PC-3 (cell line): ENCODE measurements around the gene PCNX3. TPM values are rescaled to one million over a fixed set of nuclear protein-coding genes. Genes with fewer than 3 reads are reported as not detected.

Source experiments
- ATAC-seq: fragments of 200-7000 bp; cut with Tn5 transposase; 2 replicates; pipeline ENCODE4 v1.9.1; 2020; ENCODE audit warnings: mild to moderate bottlenecking, moderate library complexity
- BruUV-seq: library from RNA; stranded (reverse); fragments of 400-500 nt; replicated peaks from 2 replicates; lab custom pipeline; 2021; lab: Mats Ljungman, UMichigan
- CTCF ChIA-PET: fragments of 300-600 bp; sonication (Branson Sonifier 250); formaldehyde crosslinking; loops from one replicate; lab custom pipeline; 2022; ENCODE audit warnings: antibody characterized with exemption; lab: Charles Lee
- POLR2A ChIA-PET: fragments of 300-600 bp; sonication (Branson Sonifier 250); formaldehyde crosslinking; loops from one replicate; lab custom pipeline; 2022; ENCODE audit warnings: antibody characterized with exemption; ENCODE audit not compliant: unreplicated experiment; lab: Charles Lee
- DNase-seq: peaks from one replicate; pipeline ENCODE4 v3.0.0-alpha.2; 2015
- H2AFZ ChIP-seq: fragments of 300-600 bp; sonication (generic); 2 replicates; pipeline ENCODE4 v1.6.0; 2016; ENCODE audit warnings: antibody characterized with exemption, low read length
- H3F3A ChIP-seq: fragments of 300-600 bp; sonication (generic); one replicate; pipeline ENCODE4 v1.6.0; 2017; ENCODE audit warnings: antibody characterized with exemption, low read length, control low read depth, mild to moderate bottlenecking; ENCODE audit not compliant: unreplicated experiment
- H3K27ac ChIP-seq: fragments of 300-600 bp; sonication (generic); 2 replicates; pipeline ENCODE4 v1.5.1; 2016; ENCODE audit warnings: mild to moderate bottlenecking, low read length
- H3K27me3 ChIP-seq: fragments of 300-600 bp; sonication (generic); 2 replicates; pipeline ENCODE4 v1.6.1; 2016; ENCODE audit warnings: low read length, mixed read lengths
- H3K36me3 ChIP-seq: fragments of 300-600 bp; sonication (generic); 2 replicates; pipeline ENCODE4 v1.6.1; 2016; ENCODE audit warnings: low read depth, mixed run types, low read length, mixed read lengths
- H3K4me1 ChIP-seq: fragments of 300-600 bp; sonication (generic); 2 replicates; pipeline ENCODE4 v1.5.1; 2016; ENCODE audit warnings: low read length; ENCODE audit not compliant: insufficient read depth
- H3K4me2 ChIP-seq: fragments of 300-600 bp; sonication (generic); 2 replicates; pipeline ENCODE4 v1.6.0; 2016; ENCODE audit warnings: low read length
- H3K4me3 ChIP-seq: fragments of 300-600 bp; sonication (generic); 2 replicates; pipeline ENCODE4 v1.5.1; 2016; ENCODE audit warnings: mild to moderate bottlenecking, low read length, mixed read lengths
- H3K79me2 ChIP-seq: fragments of 300-600 bp; sonication (generic); 2 replicates; pipeline ENCODE4 v1.6.1; 2017; ENCODE audit warnings: low read length, mixed read lengths
- H3K9ac ChIP-seq: fragments of 300-600 bp; sonication (generic); 2 replicates; pipeline ENCODE4 v1.6.0; 2016; ENCODE audit warnings: mild to moderate bottlenecking, low read length
- H3K9me2 ChIP-seq: fragments of 300-600 bp; sonication (generic); replicated peaks from 2 replicates; pipeline ENCODE4 v1.6.1; 2016; ENCODE audit warnings: mixed run types, low read length, mixed read lengths
- H3K9me3 ChIP-seq: fragments of 300-600 bp; sonication (generic); 2 replicates; pipeline ENCODE4 v1.6.1; 2016; ENCODE audit warnings: low read length, mixed read lengths
- H4K20me1 ChIP-seq: fragments of 300-600 bp; sonication (generic); 2 replicates; pipeline ENCODE4 v1.6.1; 2016; ENCODE audit warnings: low read length, mixed read lengths
- CTCF ChIP-seq: fragments of 300-600 bp; sonication (generic); conservative IDR thresholded peaks from 2 replicates; pipeline ENCODE4 v1.5.1; 2017; ENCODE audit warnings: antibody characterized with exemption, low read depth, mild to moderate bottlenecking, low read length
- EZH2 ChIP-seq: fragments of 300-600 bp; sonication (generic); IDR thresholded peaks from one replicate; pipeline ENCODE4 v1.6.1; 2017; ENCODE audit warnings: antibody characterized with exemption, mild to moderate bottlenecking, low read length; ENCODE audit not compliant: unreplicated experiment
- EZH2phosphoT487 ChIP-seq: fragments of 300-600 bp; sonication (generic); IDR thresholded peaks from 2 replicates; pipeline ENCODE4 v1.6.1; 2018; ENCODE audit warnings: mild to moderate bottlenecking, antibody characterized with exemption, low read length, borderline replicate concordance
- intact Hi-C: fragments of 100-400 bp; cut with micrococcal nuclease; formaldehyde crosslinking; loops from 2 replicates; pipeline ENCODE4 v1.9.0; 2023
- total RNA-seq: library from RNA; depleted of rRNA; stranded (reverse); fragments of >200 nt; gene quantifications from 2 replicates; pipeline ENCODE4 v1.2.3, GENCODE V29; 2014

The PCNX3 gene
- total RNA-seq, 1 experiment from 2014 or later, result 53.6 TPM

- H3K4me2 ChIP-seq, result no peak overlapping the region
- H4K20me1 ChIP-seq, result no peaks in the 10 kb centered on the region
- no peaks in the 10 kb centered on the region for H3K79me2 ChIP-seq
- H3K36me3 ChIP-seq, result no peaks in the 10 kb centered on the region
- ChIA-PET POLR2A (no interaction called here), CTCF (no interaction called here)
- H3K27me3 ChIP-seq, result no peaks in the 10 kb centered on the region
- ATAC-seq (no peak), DNase-seq (no peak)
- H3F3A ChIP-seq, result no peaks in the 10 kb centered on the region
- TF ChIP-seq EZH2phosphoT487 (no peak), CTCF (no peak), EZH2 (no peak)
- H3K9ac ChIP-seq, result no peak overlapping the region
- TSS peak; percentile 41 for BruUV-seq
- no peaks in the 10 kb centered on the region for H3K9me3 ChIP-seq
- no peak overlapping the region for H2AFZ ChIP-seq
- H3K4me1 ChIP-seq, result no peaks in the 10 kb centered on the region; the same call in 1 of the 2 replicates
- intact Hi-C loops, result no loop called here
- no peak overlapping the region for H3K4me3 ChIP-seq
- no peaks in the 10 kb centered on the region for H3K9me2 ChIP-seq
- no peak overlapping the region for H3K27ac ChIP-seq
Measured at GRCh38 chr11:65645710-65646109, 30.1 kb downstream of the PCNX3 start.

- intact Hi-C loops, result no loop called here
- H3K9me2 ChIP-seq, result no peaks in the 10 kb centered on the region
- no peak overlapping the region for H3K9ac ChIP-seq
- H3K9me3 ChIP-seq, result no peaks in the 10 kb centered on the region
- H2AFZ ChIP-seq, result no peak overlapping the region
- POLR2A ChIA-PET, result interaction anchor here (0.5 kb wide), 1 partner anchor 76 kb away, joined by 3 read pairs; the partner anchor contains the start of gene ZNRD2
- no peak for ATAC-seq
- H3K4me2 ChIP-seq, result peak overlapping the region; percentile 88
- peak overlapping the region; percentile 76; the same call in 1 of the 2 replicates for H3K4me3 ChIP-seq
- TF ChIP-seq EZH2phosphoT487 (no peak), CTCF (no peak), EZH2 (no peak)
- H4K20me1 ChIP-seq, result no peaks in the 10 kb centered on the region
- no peaks in the 10 kb centered on the region for H3K36me3 ChIP-seq
- H3K4me1 ChIP-seq, result peaks cover 5% of the 10 kb centered on the region
- no peaks in the 10 kb centered on the region for H3K27me3 ChIP-seq
- BruUV-seq, result no TSS peak
- CTCF ChIA-PET, result no interaction called here
- no peak overlapping the region for H3K27ac ChIP-seq
- no peaks in the 10 kb centered on the region for H3K79me2 ChIP-seq
- no peaks in the 10 kb centered on the region for H3F3A ChIP-seq
- no peak for DNase-seq
Measured at GRCh38 chr11:65646288-65646957, 30.8 kb downstream of the PCNX3 start.
